ENCODE data around the gene SUPT20H. TPM values are rescaled to one million over a fixed set of nuclear protein-coding genes. Genes with fewer than 3 reads are reported as not detected.

SUPT20H gene
- total RNA-seq, 1 experiment from 2014 or later = 42.9 TPM

DNA sequence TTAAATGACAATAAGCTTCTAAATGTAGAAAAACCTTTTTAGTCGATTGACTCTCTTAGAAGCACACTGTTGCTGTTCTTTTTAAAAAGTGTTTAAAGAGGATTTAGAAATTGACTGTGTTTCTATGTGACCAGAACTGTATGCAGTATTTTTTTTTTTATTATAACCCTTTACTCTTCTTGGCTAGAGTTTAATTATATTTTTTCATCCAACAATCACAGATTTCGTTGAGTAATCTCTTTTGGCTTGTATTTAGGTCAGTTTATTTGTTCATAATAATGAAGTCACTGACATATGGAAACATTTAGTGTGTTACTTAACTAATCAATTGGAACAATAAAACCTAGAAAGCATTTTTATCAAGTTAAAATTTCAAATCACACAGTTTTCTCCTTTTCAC, 26.1 kb upstream of the SUPT20H start:
- DNase-seq (ENCODE audit: low read depth, low spot score) (no peak), ATAC-seq (no peak)
- no peaks in the 10 kb centered on the region for H3K9me3 ChIP-seq (ENCODE audit: control insufficient read depth in 1 of 2, insufficient read depth in 1 of 2, low read depth in 1 of 2, low read length in 2 of 2)
- BruUV-seq (replicated peaks) = no TSS peak
- no peak overlapping the region for H3K27ac ChIP-seq (ENCODE audit: low read depth, low read length)
- no peaks in the 10 kb centered on the region for H3K36me3 ChIP-seq (ENCODE audit: control insufficient read depth in 1 of 2, insufficient read depth in 2 of 2, low read length in 2 of 2)
- H2AFZ ChIP-seq (ENCODE audit: low read depth, low read length, poor library complexity, severe bottlenecking) = no peak overlapping the region
- intact Hi-C loops (cut with micrococcal nuclease) = no loop called here
- ChIA-PET POLR2A (no interaction called here), RAD21 (ENCODE audit: low non-redundant PET in 1 of 2, low total read pairs in 2 of 2, uncharacterized antibody in 2 of 2, unreplicated experiment in 2 of 2) (no interaction called here), CTCF (no interaction called here)
- H3K79me2 ChIP-seq (ENCODE audit: insufficient read depth, low read length) = no peaks in the 10 kb centered on the region
- no peak overlapping the region for H3K4me2 ChIP-seq (ENCODE audit: low read length)
- H3K9me2 ChIP-seq (ENCODE audit: insufficient read depth) = no peaks in the 10 kb centered on the region
- no peaks in the 10 kb centered on the region for H4K20me1 ChIP-seq (ENCODE audit: insufficient read depth)
- no peak overlapping the region for H3K9ac ChIP-seq (ENCODE audit: low read length)
- H3K4me3 ChIP-seq (replicated peaks in 1 of 2; ENCODE audit: low read depth in 1 of 2, low read length in 2 of 2) = no peak overlapping the region
- no peaks in the 10 kb centered on the region for H3K4me1 ChIP-seq (ENCODE audit: control insufficient read depth in 1 of 2, insufficient read depth in 2 of 2, low read length in 2 of 2)
- TF ChIP-seq ELF1 (IDR thresholded peaks at IDR 0.05; ENCODE audit: borderline replicate concordance, low read depth) (no peak), CBX3 (IDR thresholded peaks at IDR 0.05; ENCODE audit: low read depth) (no peak), EZH2phosphoT487 (IDR thresholded peaks at IDR 0.05; ENCODE audit: borderline replicate concordance) (no peak), FOSL1 (IDR thresholded peaks at IDR 0.05; ENCODE audit: low read depth) (no peak), SIN3A (IDR thresholded peaks at IDR 0.05; ENCODE audit: low read depth) (no peak), TCF7L2 (IDR thresholded peaks at IDR 0.05; ENCODE audit: borderline replicate concordance, extremely low read depth, insufficient read depth, insufficient read length) (no peak), SRF (IDR thresholded peaks at IDR 0.05; ENCODE audit: low read depth) (no peak), ZFX (IDR thresholded peaks at IDR 0.05) (no peak), ATF3 (IDR thresholded peaks at IDR 0.05) (no peak), CEBPB (IDR thresholded peaks at IDR 0.05; ENCODE audit: low read depth) (no peak), SP1 (IDR thresholded peaks at IDR 0.05; ENCODE audit: low read depth) (no peak), POLR2A (IDR thresholded peaks at IDR 0.05; ENCODE audit: borderline replicate concordance, extremely low read depth, insufficient read depth, insufficient read length) (no peak), MAX (IDR thresholded peaks at IDR 0.05) (no peak), ZNF274 (IDR thresholded peaks at IDR 0.05; ENCODE audit: low read depth, low read length) (no peak), JUND (IDR thresholded peaks at IDR 0.05) (no peak)
- TF ChIP-seq, protein P1, sequence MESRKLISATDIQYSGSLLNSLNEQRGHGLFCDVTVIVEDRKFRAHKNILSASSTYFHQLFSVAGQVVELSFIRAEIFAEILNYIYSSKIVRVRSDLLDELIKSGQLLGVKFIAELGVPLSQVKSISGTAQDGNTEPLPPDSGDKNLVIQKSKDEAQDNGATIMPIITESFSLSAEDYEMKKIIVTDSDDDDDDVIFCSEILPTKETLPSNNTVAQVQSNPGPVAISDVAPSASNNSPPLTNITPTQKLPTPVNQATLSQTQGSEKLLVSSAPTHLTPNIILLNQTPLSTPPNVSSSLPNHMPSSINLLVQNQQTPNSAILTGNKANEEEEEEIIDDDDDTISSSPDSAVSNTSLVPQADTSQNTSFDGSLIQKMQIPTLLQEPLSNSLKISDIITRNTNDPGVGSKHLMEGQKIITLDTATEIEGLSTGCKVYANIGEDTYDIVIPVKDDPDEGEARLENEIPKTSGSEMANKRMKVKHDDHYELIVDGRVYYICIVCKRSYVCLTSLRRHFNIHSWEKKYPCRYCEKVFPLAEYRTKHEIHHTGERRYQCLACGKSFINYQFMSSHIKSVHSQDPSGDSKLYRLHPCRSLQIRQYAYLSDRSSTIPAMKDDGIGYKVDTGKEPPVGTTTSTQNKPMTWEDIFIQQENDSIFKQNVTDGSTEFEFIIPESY (IDR thresholded peaks at IDR 0.05; ENCODE audit: extremely low read depth, insufficient replicate concordance, low read length) = no peak
- H3K27me3 ChIP-seq (ENCODE audit: insufficient read depth, low read length) = peaks cover 38% of the 10 kb centered on the region
